IMR-90 (cell line): Measurements from ENCODE around the gene NAV2. TPM values are rescaled to one million over a fixed set of nuclear protein-coding genes. Genes with fewer than 3 reads are reported as not detected.

Experiments
- ATAC-seq: fragments of 200-7000 bp; cut with Tn5 transposase; 2 replicates; pipeline ENCODE4 v1.9.1; 2020; ENCODE audit warnings: low read depth, mild to moderate bottlenecking, moderate library complexity
- BruUV-seq: library from RNA; stranded (reverse); fragments of 400-500 nt; replicated peaks from 2 replicates; lab custom pipeline; 2021; lab: Mats Ljungman, UMichigan
- CTCF ChIA-PET: fragments of 300-600 bp; formaldehyde crosslinking; extraction: SDS; loops from one replicate; lab custom pipeline; 2021; ENCODE audit warnings: antibody characterized with exemption; lab: Yijun Ruan, JAX
- POLR2A ChIA-PET: fragments of 300-600 bp; sonication (Branson Sonifier 250); formaldehyde crosslinking; loops from one replicate; lab custom pipeline; 2022; ENCODE audit warnings: antibody characterized with exemption; ENCODE audit not compliant: unreplicated experiment; lab: Charles Lee
- DNase-seq: peaks from one replicate; pipeline ENCODE4 v3.0.0; 2013
- H2AFZ ChIP-seq: replicated peaks from 2 replicates; pipeline ENCODE3; 2013; ENCODE audit warnings: low read length, mild to moderate bottlenecking; ENCODE audit not compliant: poor library complexity
- H2AK5ac ChIP-seq: 2 replicates; pipeline ENCODE4 v1.6.1; 2013; ENCODE audit warnings: low read depth, low read length, inconsistent platforms
- H2AK9ac ChIP-seq: replicated peaks from 2 replicates; pipeline ENCODE3; 2013; ENCODE audit warnings: mild to moderate bottlenecking, low read depth, low read length, moderate library complexity; ENCODE audit not compliant: poor library complexity
- H2BK120ac ChIP-seq: 2 replicates; pipeline ENCODE4 v1.6.1; 2013; ENCODE audit warnings: low read depth, low read length, inconsistent platforms
- H2BK15ac ChIP-seq: 3 replicates; pipeline ENCODE4 v1.6.1; 2013; ENCODE audit warnings: low read depth, low read length, inconsistent platforms
- H2BK20ac ChIP-seq: 2 replicates; pipeline ENCODE4 v1.6.1; 2013; ENCODE audit warnings: low read depth, mild to moderate bottlenecking, inconsistent platforms, low read length, moderate library complexity
- H2BK5ac ChIP-seq: 2 replicates; pipeline ENCODE4 v1.6.1; 2013; ENCODE audit warnings: mild to moderate bottlenecking, low read depth, low read length, inconsistent platforms; ENCODE audit not compliant: poor library complexity, severe bottlenecking
- H3K14ac ChIP-seq: replicated peaks from 2 replicates; pipeline ENCODE4 v1.6.1; 2013; ENCODE audit warnings: low read depth, low read length, inconsistent platforms
- H3K18ac ChIP-seq: 2 replicates; pipeline ENCODE4 v1.6.1; 2013; ENCODE audit warnings: low read depth, low read length, control low read depth
- H3K23ac ChIP-seq: 2 replicates; pipeline ENCODE4 v1.6.1; 2013; ENCODE audit warnings: low read depth, low read length, inconsistent platforms
- H3K27ac ChIP-seq: 2 replicates; pipeline ENCODE4 v1.5.1; 2013; ENCODE audit warnings: mild to moderate bottlenecking, control low read depth, low read length; ENCODE audit not compliant: insufficient read depth
- H3K27me3 ChIP-seq: 2 replicates; pipeline ENCODE4 v1.6.1; 2013; ENCODE audit warnings: low read length; ENCODE audit not compliant: control insufficient read depth, insufficient read depth
- H3K36me3 ChIP-seq: 2 replicates; pipeline ENCODE4 v1.6.1; 2013; ENCODE audit warnings: low read length, mixed read lengths; ENCODE audit not compliant: control insufficient read depth, insufficient read depth
- H3K4ac ChIP-seq: 2 replicates; pipeline ENCODE4 v1.6.1; 2013; ENCODE audit warnings: low read depth, low read length, inconsistent platforms
- H3K4me1 ChIP-seq: 2 replicates; pipeline ENCODE4 v1.6.1; 2013; ENCODE audit warnings: low read length, mixed read lengths; ENCODE audit not compliant: control insufficient read depth, insufficient read depth
- H3K4me2 ChIP-seq: 2 replicates; pipeline ENCODE4 v1.6.1; 2013; ENCODE audit warnings: low read depth, mild to moderate bottlenecking, control low read depth, low read length, moderate library complexity
- H3K4me3 ChIP-seq: 2 replicates; pipeline ENCODE4 v1.5.1; 2013; ENCODE audit warnings: low read depth, mild to moderate bottlenecking, control low read depth, low read length, moderate library complexity; ENCODE audit not compliant: insufficient read depth
- H3K56ac ChIP-seq: 2 replicates; pipeline ENCODE4 v1.6.1; 2013; ENCODE audit warnings: low read length, inconsistent platforms; ENCODE audit not compliant: insufficient read depth; ENCODE audit errors: extremely low read depth
- H3K79me1 ChIP-seq, 2 experiments: 2 replicates each; pipeline ENCODE4 v1.6.1; 2013; ENCODE audit warnings: low read length in 2 of 2, inconsistent platforms in 1 of 2, low read depth in 1 of 2
- H3K9ac ChIP-seq: 2 replicates; pipeline ENCODE4 v1.6.1; 2013; ENCODE audit warnings: low read depth, low read length, control low read depth
- H3K9me1 ChIP-seq: 2 replicates; pipeline ENCODE4 v1.6.1; 2013; ENCODE audit warnings: low read length, inconsistent platforms; ENCODE audit not compliant: insufficient read depth
- H3K9me3 ChIP-seq: 2 replicates; pipeline ENCODE4 v1.6.1; 2013; ENCODE audit warnings: low read length; ENCODE audit not compliant: control insufficient read depth, insufficient read depth
- H4K20me1 ChIP-seq: 2 replicates; pipeline ENCODE4 v1.6.1; 2013; ENCODE audit warnings: low read length, inconsistent platforms; ENCODE audit not compliant: insufficient read depth
- H4K5ac ChIP-seq: 2 replicates; pipeline ENCODE4 v1.6.1; 2013; ENCODE audit warnings: mild to moderate bottlenecking, low read depth, low read length, control low read depth
- H4K8ac ChIP-seq, 2 experiments: 2 replicates each; pipeline ENCODE4 v1.6.1; 2013; ENCODE audit warnings: low read depth in 2 of 2, low read length in 2 of 2, control low read depth in 1 of 2, inconsistent platforms in 1 of 2
- H4K91ac ChIP-seq: 2 replicates; pipeline ENCODE4 v1.6.1; 2013; ENCODE audit warnings: low read depth, low read length, inconsistent platforms; ENCODE audit not compliant: insufficient read depth
- BHLHE40 ChIP-seq: fragments of 150-350 bp; IDR thresholded peaks from 2 replicates; pipeline ENCODE4 v1.6.1; 2016; ENCODE audit warnings: mild to moderate bottlenecking, low read depth, low read length
- CEBPB ChIP-seq: IDR thresholded peaks from 2 replicates; pipeline ENCODE4 v1.6.1; 2012; ENCODE audit warnings: low read depth, low read length, improper control_type of control experiment
- CHD1 ChIP-seq: IDR thresholded peaks from 2 replicates; pipeline ENCODE4 v1.6.1; 2012; ENCODE audit warnings: low read depth, low read length, improper control_type of control experiment
- FOS ChIP-seq: fragments of 150-350 bp; IDR thresholded peaks from 2 replicates; pipeline ENCODE4 v1.6.1; 2016; ENCODE audit warnings: low read depth, low read length
- MAFK ChIP-seq: IDR thresholded peaks from 2 replicates; pipeline ENCODE4 v1.6.1; 2012; ENCODE audit warnings: low read depth, low read length, improper control_type of control experiment
- MAZ ChIP-seq: IDR thresholded peaks from 2 replicates; pipeline ENCODE4 v1.6.1; 2012; ENCODE audit warnings: low read depth, mild to moderate bottlenecking, low read length, improper control_type of control experiment, moderate library complexity, borderline replicate concordance
- MXI1 ChIP-seq: IDR thresholded peaks from 2 replicates; pipeline ENCODE4 v1.6.1; 2012; ENCODE audit warnings: low read depth, mild to moderate bottlenecking, low read length, moderate library complexity, borderline replicate concordance
- NFE2L2 ChIP-seq: fragments of 150-350 bp; IDR thresholded peaks from 2 replicates; pipeline ENCODE4 v1.6.1; 2016; ENCODE audit warnings: low read depth, mild to moderate bottlenecking, low read length
- POLR2A ChIP-seq: IDR thresholded peaks from 2 replicates; pipeline ENCODE4 v1.6.1; 2012; ENCODE audit warnings: mild to moderate bottlenecking, low read depth, low read length
- RAD21 ChIP-seq: IDR thresholded peaks from 2 replicates; pipeline ENCODE4 v1.6.1; 2012; ENCODE audit warnings: low read length, improper control_type of control experiment
- RFX5 ChIP-seq: IDR thresholded peaks from 2 replicates; pipeline ENCODE4 v1.8.0; 2012; ENCODE audit warnings: low read depth, mild to moderate bottlenecking, low read length, moderate library complexity
- SMC3 ChIP-seq: fragments of 150-350 bp; IDR thresholded peaks from 2 replicates; pipeline ENCODE4 v1.6.1; 2016; ENCODE audit warnings: low read depth, mild to moderate bottlenecking, antibody characterized with exemption, low read length, moderate library complexity
- WGBS, 2 experiments: methylation state at CpG; one replicate each; pipeline versions ENCODE4 v1.1.5 to v1.1.7; 2013; ENCODE audit warnings: missing lambda C conversion rate in 2 of 2; ENCODE audit not compliant: insufficient read length in 1 of 2; ENCODE audit errors: extremely low coverage in 2 of 2; 5-methylcytosine and 5-hydroxymethylcytosine counted together
- dilution Hi-C: fragments of 300-500 bp; cut with HindIII; formaldehyde crosslinking; loops from one replicate; pipeline ENCODE4 v1.14.3; 2018; ENCODE audit warnings: low sequenced_read_pairs; ENCODE audit not compliant: unreplicated experiment
- in situ Hi-C: fragments of 300-500 bp; cut with MboI; formaldehyde crosslinking; loops from 3 replicates; pipeline ENCODE4 v1.14.3; 2019; ENCODE audit warnings: low sequenced_read_pairs, inconsistent platforms, mixed read lengths
- intact Hi-C: fragments of 100-400 bp; cut with micrococcal nuclease; formaldehyde crosslinking; loops from 2 replicates; pipeline ENCODE4 v1.10.0; 2022
- polyA plus RNA-seq, 3 experiments: library from polyadenylated mRNA; depleted of rRNA; stranded (reverse); fragments of >200 nt; gene quantifications; 2 replicates each; pipeline ENCODE4 v1.2.3, GENCODE V29; 2012; ENCODE audit warnings: low replicate concordance in 1 of 3
- total RNA-seq: library from RNA; depleted of rRNA; stranded (reverse); fragments of >200 nt; gene quantifications from 2 replicates; pipeline ENCODE4 v1.2.3, GENCODE V29; 2012
- TF ChIP-seq, protein P1 (sequence below): conservative IDR thresholded peaks from 2 replicates; pipeline ENCODE4 v1.5.1; 2012; ENCODE audit warnings: mild to moderate bottlenecking, low read depth, low read length, improper control_type of control experiment
- TF ChIP-seq, protein P2 (sequence below): fragments of 150-350 bp; IDR thresholded peaks from 2 replicates; pipeline ENCODE4 v1.6.1; 2017; ENCODE audit warnings: mild to moderate bottlenecking, antibody characterized with exemption, low read length, low read depth
- TF ChIP-seq, protein P3 (sequence below): fragments of 150-350 bp; IDR thresholded peaks from 2 replicates; pipeline ENCODE4 v1.6.1; 2016; ENCODE audit warnings: low read depth, mild to moderate bottlenecking, low read length, moderate library complexity, borderline replicate concordance

Gene NAV2
- total and polyA plus RNA-seq, 2 of the 4 experiments (the other 2 are of a cell fraction) = 4.5 to 12.6 TPM

DNA sequence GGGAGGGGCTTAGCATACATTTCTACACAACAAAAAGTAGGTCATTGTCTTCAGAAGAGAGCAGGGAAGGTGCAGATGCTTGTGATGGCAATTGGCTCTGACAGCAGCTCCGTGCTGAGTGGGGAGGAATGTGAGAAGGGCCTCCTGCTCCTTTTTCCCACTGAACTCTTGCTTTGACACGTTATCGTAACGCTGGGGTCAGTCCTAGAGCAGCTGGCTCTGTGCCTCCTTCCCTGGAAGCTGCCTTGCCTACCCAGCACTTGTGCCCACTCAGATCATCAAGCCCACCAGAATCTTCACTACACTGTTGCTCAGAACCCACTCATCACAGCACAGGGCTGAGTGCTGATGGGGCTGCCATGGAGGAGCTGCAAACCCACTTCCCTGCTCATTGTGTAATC is 14.9 kb upstream of the NAV2 start:
- no peak overlapping the region for H3K9ac ChIP-seq
- CTCF ChIA-PET = no interaction called here
- in situ Hi-C loops = no loop called here
- H2BK15ac ChIP-seq = 0 out of 3 replicates have a peak overlapping the region, but pooled peaks have one; percentile 14
- no peak overlapping the region for H2BK20ac ChIP-seq
- no peak for ATAC-seq
- peak overlapping the region; percentile 10 for H2AK9ac ChIP-seq
- no peak overlapping the region for H2BK5ac ChIP-seq
- WGBS, 2 experiments = no CpG with 5 or more reads among the region's 4 CpGs
- H3K27ac ChIP-seq = no peak overlapping the region
- 0 out of 2 replicates have a peak overlapping the region, but pooled peaks have one; percentile 1 for H2AK5ac ChIP-seq
- H4K8ac ChIP-seq = no peak overlapping the region
- no peaks in the 10 kb centered on the region for H4K20me1 ChIP-seq
- DNase-seq = no peak
- peak overlapping the region; percentile 60; the same call in 1 of the 2 replicates for H3K18ac ChIP-seq
- dilution Hi-C loops = no loop called here
- intact Hi-C loops = no loop called here
- no peak overlapping the region for H3K23ac ChIP-seq
- POLR2A ChIA-PET = no interaction called here
- no peak overlapping the region for H3K4me2 ChIP-seq
- H2BK120ac ChIP-seq = no peak overlapping the region; the same call in 1 of the 2 replicates
- no peak overlapping the region for H3K4me3 ChIP-seq
- no TSS peak for BruUV-seq
- H3K4ac ChIP-seq = no peak overlapping the region
- 0 out of 2 replicates have a peak, but pooled peaks cover 2% of the 10 kb centered on the region for H3K27me3 ChIP-seq
- no peaks in the 10 kb centered on the region for H3K79me1 ChIP-seq
- H3K36me3 ChIP-seq = no peaks in the 10 kb centered on the region
- no peak overlapping the region for H3K14ac ChIP-seq
- H3K56ac ChIP-seq = no peak overlapping the region
- TF ChIP-seq CHD1 (no peak), BHLHE40 (no peak), RAD21 (no peak), POLR2A (no peak), RFX5 (no peak), MAFK (no peak), MXI1 (no peak), FOS (no peak), CEBPB (no peak), SMC3 (no peak), NFE2L2 (no peak), MAZ (no peak)
- TF ChIP-seq, protein P1, sequence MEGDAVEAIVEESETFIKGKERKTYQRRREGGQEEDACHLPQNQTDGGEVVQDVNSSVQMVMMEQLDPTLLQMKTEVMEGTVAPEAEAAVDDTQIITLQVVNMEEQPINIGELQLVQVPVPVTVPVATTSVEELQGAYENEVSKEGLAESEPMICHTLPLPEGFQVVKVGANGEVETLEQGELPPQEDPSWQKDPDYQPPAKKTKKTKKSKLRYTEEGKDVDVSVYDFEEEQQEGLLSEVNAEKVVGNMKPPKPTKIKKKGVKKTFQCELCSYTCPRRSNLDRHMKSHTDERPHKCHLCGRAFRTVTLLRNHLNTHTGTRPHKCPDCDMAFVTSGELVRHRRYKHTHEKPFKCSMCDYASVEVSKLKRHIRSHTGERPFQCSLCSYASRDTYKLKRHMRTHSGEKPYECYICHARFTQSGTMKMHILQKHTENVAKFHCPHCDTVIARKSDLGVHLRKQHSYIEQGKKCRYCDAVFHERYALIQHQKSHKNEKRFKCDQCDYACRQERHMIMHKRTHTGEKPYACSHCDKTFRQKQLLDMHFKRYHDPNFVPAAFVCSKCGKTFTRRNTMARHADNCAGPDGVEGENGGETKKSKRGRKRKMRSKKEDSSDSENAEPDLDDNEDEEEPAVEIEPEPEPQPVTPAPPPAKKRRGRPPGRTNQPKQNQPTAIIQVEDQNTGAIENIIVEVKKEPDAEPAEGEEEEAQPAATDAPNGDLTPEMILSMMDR = no peak
- TF ChIP-seq, protein P2, sequence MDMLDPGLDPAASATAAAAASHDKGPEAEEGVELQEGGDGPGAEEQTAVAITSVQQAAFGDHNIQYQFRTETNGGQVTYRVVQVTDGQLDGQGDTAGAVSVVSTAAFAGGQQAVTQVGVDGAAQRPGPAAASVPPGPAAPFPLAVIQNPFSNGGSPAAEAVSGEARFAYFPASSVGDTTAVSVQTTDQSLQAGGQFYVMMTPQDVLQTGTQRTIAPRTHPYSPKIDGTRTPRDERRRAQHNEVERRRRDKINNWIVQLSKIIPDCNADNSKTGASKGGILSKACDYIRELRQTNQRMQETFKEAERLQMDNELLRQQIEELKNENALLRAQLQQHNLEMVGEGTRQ = no peak
- TF ChIP-seq, protein P3, sequence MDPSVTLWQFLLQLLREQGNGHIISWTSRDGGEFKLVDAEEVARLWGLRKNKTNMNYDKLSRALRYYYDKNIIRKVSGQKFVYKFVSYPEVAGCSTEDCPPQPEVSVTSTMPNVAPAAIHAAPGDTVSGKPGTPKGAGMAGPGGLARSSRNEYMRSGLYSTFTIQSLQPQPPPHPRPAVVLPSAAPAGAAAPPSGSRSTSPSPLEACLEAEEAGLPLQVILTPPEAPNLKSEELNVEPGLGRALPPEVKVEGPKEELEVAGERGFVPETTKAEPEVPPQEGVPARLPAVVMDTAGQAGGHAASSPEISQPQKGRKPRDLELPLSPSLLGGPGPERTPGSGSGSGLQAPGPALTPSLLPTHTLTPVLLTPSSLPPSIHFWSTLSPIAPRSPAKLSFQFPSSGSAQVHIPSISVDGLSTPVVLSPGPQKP = no peak
- peaks cover 11% of the 10 kb centered on the region for H3K4me1 ChIP-seq
- 0 out of 2 replicates have a peak, but pooled peaks cover 6% of the 10 kb centered on the region for H3K9me1 ChIP-seq
- H3K9me3 ChIP-seq = no peaks in the 10 kb centered on the region
- H4K5ac ChIP-seq = no peak overlapping the region
- H2AFZ ChIP-seq = peak overlapping the region; percentile 40
- H4K91ac ChIP-seq = no peak overlapping the region
